H1 (cell line): Measurements from ENCODE around the gene SPOCK1. TPM values are rescaled to one million over a fixed set of nuclear protein-coding genes. Genes with fewer than 3 reads are reported as not detected.

ENCODE experiments used
- MAX ChIP-seq: IDR thresholded peaks from 2 replicates; pipeline ENCODE4 v1.6.1; 2012; ENCODE audit warnings: inconsistent platforms
- SIN3A ChIP-seq, 2 experiments: IDR thresholded peaks in 1 of 2; conservative IDR thresholded peaks in 1 of 2; 2 replicates each; pipeline ENCODE4 v1.6.1; 2011 to 2012; ENCODE audit warnings: low read length in 2 of 2, improper control_type of control experiment in 1 of 2, low read depth in 1 of 2, mild to moderate bottlenecking in 1 of 2
- polyA plus RNA-seq, 7 experiments: library from polyadenylated mRNA; depleted of rRNA in 3 of 7; stranded (reverse) in 5 of 7; unstranded in 2 of 7; fragments of >200 nt in 5 of 7; fragments of 200-250 nt in 2 of 7; gene quantifications; 1 replicate in 5 of 7; 2 replicates in 1 of 7; 4 replicates in 1 of 7; pipeline versions ENCODE4 v1.2.1 to v1.2.3, GENCODE V29; 2011 to 2013; ENCODE audit warnings: missing spikeins in 2 of 7, mixed read lengths in 2 of 7
- total RNA-seq: library from RNA; stranded (reverse); fragmentation: NEBNext Ultra II Directional; extraction: Animal tissue kit (Norgen Biotek cat#: 25700); gene quantifications from 2 replicates; pipeline ENCODE4 v1.2.1, GENCODE V29; 2021

SPOCK1 gene
- total and polyA plus RNA-seq, 2 of the 8 experiments (the other 6 are each of a cell fraction or from before 2014, with no cell fraction given): 6.9 to 18.1 TPM

DNA sequence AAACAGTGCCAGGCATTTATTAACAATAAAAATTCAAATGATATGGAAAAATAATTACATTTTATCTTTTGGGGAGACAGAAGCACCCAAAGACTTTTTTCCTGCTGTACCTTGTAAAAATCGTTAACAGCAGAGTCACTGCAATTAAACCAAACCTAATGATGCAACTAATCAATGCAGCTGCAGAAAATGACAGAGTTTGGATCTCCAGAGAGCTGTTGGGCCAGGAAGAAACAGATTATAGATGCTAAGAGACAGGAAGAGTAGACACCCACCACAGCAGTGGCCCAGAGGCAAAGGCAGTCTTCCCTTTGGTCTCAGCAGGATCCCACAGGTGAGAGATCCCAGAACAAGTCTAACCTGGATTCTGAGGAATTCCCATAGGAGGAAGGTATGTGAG, 53.0 kb downstream of the SPOCK1 start (continued):
- TF ChIP-seq SIN3A (conservative IDR thresholded peaks at IDR 0.05 in 1 of 2, IDR thresholded peaks at IDR 0.05 in 1 of 2; ENCODE audit: low read depth in 1 of 2, low read length in 2 of 2) (no peak), MAX (no peak)
